Calu3 (cell line): ENCODE data around the gene IFIT5. TPM values are rescaled to one million over a fixed set of nuclear protein-coding genes. Genes with fewer than 3 reads are reported as not detected.
"Not testable (repeated sequence)": the region's sequence is repeated elsewhere in the genome, so short reads cannot be mapped to it uniquely, and the experiment has no call there.

Experiments
- BruUV-seq: library from RNA; stranded (reverse); fragments of 400-500 nt; replicated peaks from 2 replicates; lab custom pipeline; 2021; lab: Mats Ljungman, UMichigan
- CTCF ChIA-PET: fragments of 300-600 bp; sonication (Branson Sonifier 250); formaldehyde crosslinking; loops from one replicate; lab custom pipeline; 2022; ENCODE audit warnings: antibody characterized with exemption; lab: Charles Lee
- DNase-seq: peaks from one replicate; pipeline ENCODE4 v3.0.0; 2022
- H3K27ac Mint-ChIP-seq: one replicate; pipeline ENCODE4 v1.8.0; 2022; ENCODE audit warnings: mixed read lengths; ENCODE audit not compliant: unreplicated experiment
- H3K27me3 Mint-ChIP-seq: one replicate; pipeline ENCODE4 v1.8.0; 2022; ENCODE audit warnings: mixed read lengths; ENCODE audit not compliant: unreplicated experiment
- H3K36me3 Mint-ChIP-seq: one replicate; pipeline ENCODE4 v1.8.0; 2022; ENCODE audit warnings: mild to moderate bottlenecking, moderate library complexity, mixed read lengths; ENCODE audit not compliant: insufficient read depth, unreplicated experiment
- H3K4me1 Mint-ChIP-seq: one replicate; pipeline ENCODE4 v1.8.0; 2022; ENCODE audit warnings: mild to moderate bottlenecking, low read depth, mixed read lengths; ENCODE audit not compliant: unreplicated experiment
- H3K4me3 Mint-ChIP-seq: one replicate; pipeline ENCODE4 v1.8.0; 2022; ENCODE audit warnings: mild to moderate bottlenecking, low read depth, moderate library complexity, mixed read lengths; ENCODE audit not compliant: unreplicated experiment
- H3K9me3 Mint-ChIP-seq: one replicate; pipeline ENCODE4 v1.8.0; 2022; ENCODE audit warnings: low read depth, mixed read lengths; ENCODE audit not compliant: unreplicated experiment
- CTCF ChIP-seq: fragments of 200-600 bp; IDR thresholded peaks from one replicate; pipeline ENCODE4 v1.8.0; 2022; ENCODE audit warnings: antibody characterized with exemption; ENCODE audit not compliant: unreplicated experiment
- intact Hi-C: fragments of 100-400 bp; cut with micrococcal nuclease; formaldehyde crosslinking; loops from one replicate; pipeline ENCODE4 v1.10.0; 2022; ENCODE audit not compliant: unreplicated experiment
- total RNA-seq: library from RNA; stranded (reverse); gene quantifications from 2 replicates; pipeline ENCODE4 v1.2.3, GENCODE V29; 2022

IFIT5 gene
- total RNA-seq, 1 experiment from 2014 or later, result 13.8 TPM

GRCh38 chr10:89384474-89385340 is 29.7 kb upstream of the IFIT5 start:
- Mint-ChIP-seq H3K27me3 (no peaks in the 10 kb centered on the region), H3K9me3 (no peaks in the 10 kb centered on the region), H3K36me3 (no peaks in the 10 kb centered on the region), H3K4me3 (no peak overlapping the region), H3K27ac (no peak overlapping the region), H3K4me1 (no peaks in the 10 kb centered on the region)
- intact Hi-C loops, result no loop called here
- no peak for DNase-seq
- BruUV-seq, result no TSS peak
- CTCF ChIA-PET, result no interaction called here
- no peak for TF ChIP-seq CTCF

GRCh38 chr10:89388806-89389205 is 25.6 kb upstream of the IFIT5 start:
- TF ChIP-seq CTCF, result no peak
- no peak for DNase-seq
- Mint-ChIP-seq H3K4me3 (no peak overlapping the region), H3K9me3 (no peaks in the 10 kb centered on the region), H3K4me1 (no peaks in the 10 kb centered on the region), H3K36me3 (peaks cover 9% of the 10 kb centered on the region), H3K27me3 (no peaks in the 10 kb centered on the region), H3K27ac (no peak overlapping the region)
- BruUV-seq, result no TSS peak
- CTCF ChIA-PET, result no interaction called here
- intact Hi-C loops, result loop anchor here (1.0 kb wide), 1 partner anchor 172 kb away; no protein-coding TSS in a partner anchor

- Mint-ChIP-seq H3K36me3 (peaks cover 9% of the 10 kb centered on the region), H3K27me3 (no peaks in the 10 kb centered on the region), H3K4me1 (no peaks in the 10 kb centered on the region), H3K4me3 (no peak overlapping the region), H3K27ac (no peak overlapping the region), H3K9me3 (no peaks in the 10 kb centered on the region)
- no peak for DNase-seq
- CTCF ChIA-PET, result interaction anchor here (0.6 kb wide), 1 partner anchor 172 kb away, joined by 3 read pairs; no protein-coding TSS in a partner anchor
- TF ChIP-seq CTCF, result no peak
- intact Hi-C loops, result loop anchor here (1.0 kb wide), 1 partner anchor 172 kb away; no protein-coding TSS in a partner anchor
- no TSS peak for BruUV-seq
These were observed 25.1 kb upstream of the IFIT5 start for GRCh38 chr10:89389254-89389653.

- DNase-seq, result no peak
- Mint-ChIP-seq H3K4me1 (no peaks in the 10 kb centered on the region), H3K27ac (no peak overlapping the region), H3K9me3 (no peaks in the 10 kb centered on the region), H3K36me3 (peaks cover 15% of the 10 kb centered on the region), H3K27me3 (no peaks in the 10 kb centered on the region), H3K4me3 (no peak overlapping the region)
- no peak for TF ChIP-seq CTCF
- no TSS peak for BruUV-seq
- intact Hi-C loops, result no loop called here
- CTCF ChIA-PET, result no interaction called here
These were observed 23.7 kb upstream of the IFIT5 start for GRCh38 chr10:89390476-89391225.

GRCh38 chr10:89391226-89391576 is 23.2 kb upstream of the IFIT5 start:
- DNase-seq, H3K27me3 Mint-ChIP-seq, H3K27ac Mint-ChIP-seq, BruUV-seq, H3K9me3 Mint-ChIP-seq, intact Hi-C loops, H3K4me1 Mint-ChIP-seq, H3K4me3 Mint-ChIP-seq, CTCF ChIA-PET: not testable (repeated sequence)
- H3K36me3 Mint-ChIP-seq, result peaks cover 15% of the 10 kb centered on the region
